NCI-H774 (cell line): ENCODE data around the gene C19orf81.

Experiments
- DNase-seq: peaks from one replicate; lab custom pipeline; 2025; lab: John Stamatoyannopoulos, UW

C19orf81 gene

GRCh38 chr19:50629801-50630200 lies 19.4 kb upstream of the C19orf81 start:
- no peak for DNase-seq

DNA sequence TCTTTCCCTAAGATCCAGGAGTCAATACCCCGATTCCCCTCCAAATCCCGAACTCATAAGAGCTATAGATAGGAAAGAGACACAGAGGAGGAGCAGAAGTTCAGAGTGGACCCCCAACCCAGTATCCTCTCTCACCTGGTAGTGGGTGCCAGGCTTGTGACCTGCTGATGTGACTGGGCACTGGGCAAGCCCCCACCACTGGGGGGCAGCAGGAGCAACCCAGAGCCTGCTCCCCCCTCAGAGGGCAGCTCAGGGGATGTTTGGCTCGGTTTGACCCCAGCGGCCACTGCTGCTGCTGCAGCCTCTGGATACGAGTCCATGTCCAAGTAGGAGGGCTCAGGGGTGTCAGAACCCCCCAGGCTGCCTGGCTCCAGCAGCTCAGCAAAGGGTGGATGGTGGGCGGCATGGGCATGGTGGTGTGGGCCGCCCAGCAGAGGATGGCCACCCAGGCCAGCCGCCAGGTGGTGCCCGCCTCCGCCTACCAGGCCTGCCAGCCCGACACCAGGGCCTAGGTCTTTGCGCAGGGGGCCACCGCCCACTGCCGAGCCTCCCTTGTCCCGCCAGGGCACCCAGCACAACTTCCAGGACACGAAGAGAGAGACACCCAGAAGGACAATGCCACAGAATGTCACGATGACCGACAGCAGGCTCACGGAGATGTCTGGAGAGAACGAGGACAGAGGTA lies 17.0 kb upstream of the C19orf81 start:
- DNase-seq, result no peak

DNA sequence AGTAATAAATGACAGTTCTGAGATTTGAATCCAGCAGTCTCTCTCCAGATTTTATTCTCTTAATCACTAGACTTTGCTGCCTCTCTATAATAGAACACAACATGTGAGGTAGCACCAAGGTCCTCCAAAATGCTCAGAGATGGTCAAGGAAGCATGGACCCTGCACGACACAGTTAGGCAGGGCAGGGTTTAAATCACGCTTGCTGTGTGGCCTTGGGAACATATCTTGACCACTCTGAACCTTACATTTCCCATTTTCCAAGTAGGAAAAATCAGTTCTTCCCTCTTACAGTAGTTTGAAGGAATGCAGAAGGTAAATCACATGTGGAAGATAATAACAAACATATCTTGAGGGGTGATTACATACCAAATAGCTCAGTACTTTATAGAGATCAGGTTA lies 15.9 kb upstream of the C19orf81 start:
- no peak for DNase-seq

GRCh38 chr19:50633973-50634372 lies 15.3 kb upstream of the C19orf81 start:
- no peak for DNase-seq

DNA sequence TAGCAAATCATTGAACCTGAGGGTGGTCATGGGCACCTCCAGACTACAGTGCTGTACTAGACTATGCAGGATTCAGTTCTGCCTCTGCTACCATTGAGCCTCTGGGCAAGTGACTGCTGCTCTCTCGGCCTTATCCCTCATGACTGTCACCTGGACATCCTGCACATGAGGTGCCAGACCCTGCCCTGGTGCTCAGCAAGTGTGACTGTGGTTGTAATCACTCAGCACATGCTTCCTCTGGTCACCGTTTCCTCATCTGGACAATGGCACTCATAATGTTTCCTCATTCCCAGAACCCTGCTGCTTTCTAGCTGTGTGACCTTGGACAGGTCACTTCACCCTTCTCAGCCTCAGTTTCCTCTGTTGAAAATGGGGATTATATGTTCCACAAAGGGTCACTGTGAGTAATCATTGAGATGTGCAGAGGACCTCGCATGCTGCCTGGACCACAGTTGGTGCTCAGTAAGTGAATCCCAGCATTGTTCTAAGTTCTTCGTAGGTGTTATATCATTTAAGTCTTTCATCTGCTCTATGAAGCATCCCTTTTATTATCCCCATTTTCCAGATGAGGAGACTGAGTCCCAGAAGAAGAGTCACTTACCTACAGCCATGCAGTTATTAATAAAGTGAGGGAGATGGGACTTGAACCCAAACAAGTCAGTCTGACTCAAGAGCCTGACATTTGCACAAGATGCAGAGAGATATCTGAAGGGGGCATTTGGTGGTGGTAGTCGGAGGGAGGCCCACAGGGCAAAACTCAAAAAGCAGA lies 12.7 kb upstream of the C19orf81 start:
- DNase-seq, result no peak

- no peak for DNase-seq
Observed at GRCh38 chr19:50638600-50638999, 10.6 kb upstream of the C19orf81 start.

GRCh38 chr19:50639121-50640112 lies 9.8 kb upstream of the C19orf81 start, which contains the start of gene SYT3:
Gene SYT3, minus strand, starts transcription at chr19:50639881. Its CDS starts 2,470 bp downstream, at chr19:50637411.
- no peak for DNase-seq

DNA sequence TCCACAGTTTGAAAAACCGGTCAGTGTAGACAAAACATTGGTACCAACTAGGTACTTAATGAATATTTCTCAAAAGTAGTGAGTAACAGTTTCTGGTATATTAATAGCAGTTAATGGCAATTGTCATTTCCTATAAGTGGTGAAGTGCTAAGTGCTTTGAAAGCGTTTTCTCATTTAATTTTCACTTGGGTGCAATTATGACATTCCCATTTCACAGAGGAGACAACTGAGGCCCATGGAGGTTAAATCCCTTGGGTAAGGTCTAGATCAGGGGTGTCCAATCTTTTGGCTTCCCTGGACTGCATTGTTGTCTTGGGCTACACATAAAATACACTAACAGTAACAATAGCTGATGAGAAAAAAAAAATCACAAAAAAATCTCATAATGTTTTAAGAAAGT lies 8.9 kb upstream of the C19orf81 start:
- no peak for DNase-seq

DNA sequence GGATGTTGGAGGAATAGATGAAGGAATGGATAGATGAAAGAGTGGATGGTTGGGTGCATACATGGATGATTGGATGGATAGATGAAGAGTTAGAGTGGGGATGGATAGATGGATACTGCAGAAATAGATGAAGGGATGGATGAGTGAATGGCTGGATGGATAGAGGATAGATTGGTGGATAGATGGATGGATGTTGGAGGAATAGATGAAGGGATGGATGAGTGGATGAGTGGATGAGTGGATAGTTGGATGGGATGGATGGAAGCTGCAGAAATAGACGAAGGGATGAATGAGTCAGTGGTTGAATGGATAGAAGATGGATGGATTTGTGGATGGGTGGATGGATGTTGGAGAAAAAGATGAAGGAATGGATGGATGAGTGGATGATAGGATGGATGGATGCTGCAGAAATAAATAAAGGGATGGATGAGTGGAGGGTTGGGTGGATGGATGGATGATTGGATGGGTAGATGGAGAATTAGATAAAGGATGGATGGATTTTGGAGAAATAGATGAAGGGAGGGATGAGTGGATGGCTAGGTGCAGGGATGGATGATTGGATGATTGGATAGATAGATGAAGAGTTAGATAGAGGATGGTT lies 4.8 kb upstream of the C19orf81 start:
- DNase-seq, result no peak

- no peak for DNase-seq
Observed at GRCh38 chr19:50645107-50645506, 4.1 kb upstream of the C19orf81 start.

GRCh38 chr19:50646074-50646807 lies 3.0 kb upstream of the C19orf81 start:
- DNase-seq, result no peak

- DNase-seq, result no peak
Observed at GRCh38 chr19:50647879-50648615, 1.2 kb upstream of the C19orf81 start.

GRCh38 chr19:50648659-50649058 lies 586 bp upstream of the C19orf81 start:
- DNase-seq, result no peak

DNA sequence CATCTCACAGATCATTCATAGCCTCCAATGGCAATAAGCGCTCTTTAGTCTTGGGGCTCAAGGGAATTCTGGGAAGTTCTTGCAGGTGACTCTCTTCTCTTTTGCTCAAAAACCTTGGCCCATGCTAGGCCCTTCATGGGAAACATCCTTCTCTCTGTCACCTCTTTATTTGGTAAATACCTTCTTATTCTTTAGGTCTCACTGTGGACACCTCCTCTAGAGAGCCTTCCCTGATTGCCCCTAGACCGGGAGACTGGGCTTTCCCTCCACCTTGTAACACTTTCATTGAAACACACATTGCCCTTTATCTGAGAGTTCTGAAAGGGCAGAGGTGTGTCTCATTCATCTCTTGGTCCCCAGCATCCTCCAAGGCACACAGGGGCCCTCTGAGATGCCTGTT lies 1.9 kb downstream of the C19orf81 start:
- no peak for DNase-seq

DNA sequence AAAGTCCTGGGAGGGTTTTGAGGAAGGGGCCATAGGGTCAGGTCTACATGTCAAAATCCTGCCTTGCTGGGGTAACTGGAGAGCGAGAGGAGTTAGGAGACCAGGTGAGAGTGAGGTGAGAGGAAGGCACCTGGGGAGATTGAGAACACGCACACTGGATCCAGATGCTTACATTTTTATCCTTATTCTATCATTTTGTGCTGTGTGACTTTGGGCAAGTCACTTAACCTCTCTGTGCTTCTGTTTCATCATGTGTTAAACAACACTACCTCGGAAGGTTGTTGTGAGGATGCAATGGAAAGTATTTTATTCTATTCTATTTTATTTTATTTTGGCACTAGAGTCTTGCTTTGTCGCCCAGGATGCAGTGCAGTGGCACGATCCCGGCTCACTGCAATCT lies 3.5 kb downstream of the C19orf81 start:
- DNase-seq, result no peak

GRCh38 chr19:50654882-50655281 lies 5.6 kb downstream of the C19orf81 start:
- no peak for DNase-seq

GRCh38 chr19:50657222-50657669 lies 8.0 kb downstream of the C19orf81 start:
- DNase-seq, result no peak

DNA sequence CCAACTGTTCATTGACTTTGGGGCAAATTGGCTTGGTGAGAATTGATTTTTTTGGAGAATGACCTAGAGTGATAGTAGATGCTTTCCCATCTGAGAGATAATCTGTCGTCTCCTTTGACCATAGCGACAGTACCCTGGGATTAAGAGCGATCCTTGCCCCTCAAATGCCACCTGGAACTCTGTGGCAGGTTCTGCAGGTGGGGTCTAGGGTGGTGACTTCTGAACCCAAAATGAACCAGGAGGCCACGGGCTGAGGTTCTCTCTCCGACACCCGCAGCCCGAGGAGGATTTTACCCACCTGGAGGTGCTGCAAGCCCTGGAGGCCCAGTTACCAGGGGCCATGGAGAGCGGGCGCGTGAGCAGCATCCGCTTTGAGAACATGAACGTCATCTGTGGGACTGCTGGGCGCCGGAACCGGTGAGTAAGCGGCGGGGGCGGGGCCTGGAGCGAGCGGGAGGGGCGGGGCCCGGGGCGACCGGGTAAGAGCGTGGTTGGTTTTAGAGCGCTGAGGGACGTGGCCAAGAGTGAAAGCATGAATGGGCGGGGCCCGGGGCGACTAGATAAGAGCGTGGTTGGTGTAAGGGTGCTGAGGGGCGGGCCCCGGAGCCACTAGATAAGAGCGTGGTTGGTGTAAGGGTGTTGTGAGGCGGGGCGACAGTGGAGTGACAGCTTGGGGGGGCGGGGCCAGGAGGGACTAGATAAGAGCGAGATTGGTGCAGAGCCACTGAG lies 8.6 kb downstream of the C19orf81 start:
- peak; percentile 44 for DNase-seq

DNA sequence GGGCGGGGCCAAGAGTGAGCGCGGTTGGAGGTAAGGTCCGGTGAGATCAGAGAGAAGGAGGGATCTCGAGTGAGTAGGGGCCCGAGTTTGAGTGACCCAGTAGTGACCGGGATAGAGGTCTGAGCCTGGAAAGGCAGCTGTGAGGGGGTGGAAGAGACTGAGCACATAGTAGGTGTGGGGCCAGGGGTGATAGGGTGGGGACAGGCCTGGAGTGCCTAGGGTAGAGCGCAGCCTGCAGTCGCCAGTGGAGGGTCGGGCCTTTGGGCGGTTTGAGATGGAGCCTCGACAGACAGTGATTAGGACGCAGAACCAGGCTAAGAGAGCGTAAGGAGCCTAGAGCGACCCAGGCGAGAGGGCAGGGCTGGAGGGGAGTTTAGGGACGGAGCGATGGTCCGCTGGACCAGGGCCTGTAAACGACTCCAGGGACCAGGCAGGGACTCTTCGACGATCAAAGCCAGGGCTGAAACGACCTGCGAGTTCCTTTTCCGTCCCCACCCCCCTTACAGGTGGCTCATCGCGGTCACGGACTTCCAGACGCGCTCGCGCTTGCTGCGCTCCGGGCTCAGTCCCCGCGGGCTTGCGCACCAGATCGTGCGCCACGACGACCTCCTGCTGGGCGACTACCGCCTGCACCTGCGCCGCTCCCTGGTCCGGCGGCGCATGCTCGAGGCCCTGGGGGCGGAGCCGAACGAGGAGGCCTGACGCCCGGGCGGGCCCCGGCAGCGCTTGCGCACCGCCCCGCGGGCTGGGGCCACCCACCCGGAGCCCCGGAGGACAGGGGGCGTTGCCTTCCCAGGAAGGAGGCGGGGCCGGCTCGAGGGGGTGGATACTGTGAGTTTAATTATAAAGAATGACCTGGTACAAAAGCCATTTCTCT lies 9.4 kb downstream of the C19orf81 start:
- DNase-seq, result no peak
